ENCODE results near the gene PAX8. TPM values are rescaled to one million over a fixed set of nuclear protein-coding genes. Genes with fewer than 3 reads are reported as not detected.

Gene PAX8
- total and polyA plus RNA-seq, 2 donors (not counting 1 experiment from before 2014, with no cell fraction given), result 0.45 to 0.64 TPM

Other genes with a start within 250 kb of the PAX8 start
- not detected in 2 replicates for gene IL36B, start 226.1 kb downstream of the PAX8 start, total RNA-seq
- not detected in 2 replicates for gene IL36B, start 226.1 kb downstream of the PAX8 start, polyA plus RNA-seq
- gene IL36RN, start 219.7 kb downstream of the PAX8 start, total RNA-seq, result not detected in 2 replicates
- not detected in 2 replicates for gene IL36RN, start 219.7 kb downstream of the PAX8 start, polyA plus RNA-seq
- gene IL1F10, start 211.0 kb downstream of the PAX8 start, total RNA-seq, result not detected in 2 replicates
- gene IL1F10, start 211.0 kb downstream of the PAX8 start, polyA plus RNA-seq, result not detected in 2 replicates
- not detected in 2 replicates for gene IL1RN, start 151.3 kb downstream of the PAX8 start, total RNA-seq
- gene IL1RN, start 151.3 kb downstream of the PAX8 start, polyA plus RNA-seq, result 0.40 and 0.79 TPM in 2 replicates
- 203 and 217 TPM in 2 replicates for gene PSD4, start 105.0 kb downstream of the PAX8 start, total RNA-seq
- 87.1 and 113 TPM in 2 replicates for gene PSD4, start 105.0 kb downstream of the PAX8 start, polyA plus RNA-seq
- 42.0 and 46.8 TPM in 2 replicates for gene ZNG1B, start 158.8 kb upstream of the PAX8 start, total RNA-seq
- 24.5 and 40.7 TPM in 2 replicates for gene ZNG1B, start 158.8 kb upstream of the PAX8 start, polyA plus RNA-seq
- gene FOXD4L1, start 219.7 kb upstream of the PAX8 start, total RNA-seq, result 0.32 and 0.81 TPM in 2 replicates
- gene FOXD4L1, start 219.7 kb upstream of the PAX8 start, polyA plus RNA-seq, result 0.12 TPM in 1 of 2 replicates, not detected in the other